Measurements from ENCODE around the gene RPP25. TPM values are rescaled to one million over a fixed set of nuclear protein-coding genes. Genes with fewer than 3 reads are reported as not detected.

Gene RPP25
- polyA plus RNA-seq, 1 donor (not counting 4 experiments of a cell fraction or from before 2014, with no cell fraction given): 0.60 TPM

DNA sequence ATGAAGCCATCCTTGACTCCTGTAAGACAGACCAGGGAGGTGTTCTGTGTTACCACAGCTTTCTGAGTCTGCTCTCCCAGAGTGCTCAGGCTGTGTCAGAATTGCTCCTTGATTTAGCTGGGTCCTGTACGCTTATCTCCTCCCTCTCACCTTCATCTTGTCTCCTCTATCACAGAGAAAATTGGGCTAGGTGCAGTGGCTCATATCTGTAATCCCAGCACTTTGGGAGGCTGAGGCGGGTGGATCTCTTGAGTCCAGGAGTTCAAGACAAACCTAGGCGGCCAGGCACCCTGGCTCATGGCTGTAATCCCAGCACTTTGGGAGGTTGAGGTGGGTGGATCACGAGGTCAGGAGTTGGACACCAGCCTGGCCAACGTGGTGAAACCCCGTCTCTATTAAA lies 44.7 kb upstream of the RPP25 start:
- Histone ChIP-seq H3K9me1 (ENCODE audit: control insufficient read depth, extremely low read depth, insufficient read depth, low read length) (no peaks in the 10 kb centered on the region), H3K27me3 (ENCODE audit: control insufficient read depth, extremely low read depth, insufficient read depth, low read length) (peaks cover 18% of the 10 kb centered on the region), H3K9me3 (ENCODE audit: control insufficient read depth, low read depth, low read length) (no peaks in the 10 kb centered on the region), H3K27ac (ENCODE audit: control insufficient read depth, insufficient read depth, low read length) (no peak overlapping the region), H2AFZ (ENCODE audit: control insufficient read depth, low read length) (no peak overlapping the region), H3K4me1 (ENCODE audit: control insufficient read depth, extremely low read depth, insufficient read depth, low read length) (no peaks in the 10 kb centered on the region), H3K36me3 (ENCODE audit: control insufficient read depth in 2 of 2, extremely low read depth in 1 of 2, insufficient read depth in 2 of 2, low read length in 2 of 2) (no peaks in the 10 kb centered on the region), H3K4me3 (ENCODE audit: control insufficient read depth in 2 of 3, extremely low read depth in 1 of 3, insufficient read depth in 2 of 3, low read depth in 1 of 3, low read length in 3 of 3) (no peak overlapping the region), H3K4me2 (ENCODE audit: control insufficient read depth, extremely low read depth, insufficient read depth, low read depth, low read length) (no peak overlapping the region), H3K9ac (ENCODE audit: control insufficient read depth, extremely low read depth, insufficient read depth, low read length) (no peak overlapping the region), H4K20me1 (ENCODE audit: control insufficient read depth, extremely low read depth, insufficient read depth, low read length) (no peaks in the 10 kb centered on the region), H3K79me2 (ENCODE audit: control insufficient read depth, insufficient read depth, low read length) (no peaks in the 10 kb centered on the region)
- no peak for DNase-seq (ENCODE audit: low read depth, low spot score)
- no peak for TF ChIP-seq EZH2 (IDR thresholded peaks at IDR 0.05; ENCODE audit: low read length)
- TF ChIP-seq, protein P1, sequence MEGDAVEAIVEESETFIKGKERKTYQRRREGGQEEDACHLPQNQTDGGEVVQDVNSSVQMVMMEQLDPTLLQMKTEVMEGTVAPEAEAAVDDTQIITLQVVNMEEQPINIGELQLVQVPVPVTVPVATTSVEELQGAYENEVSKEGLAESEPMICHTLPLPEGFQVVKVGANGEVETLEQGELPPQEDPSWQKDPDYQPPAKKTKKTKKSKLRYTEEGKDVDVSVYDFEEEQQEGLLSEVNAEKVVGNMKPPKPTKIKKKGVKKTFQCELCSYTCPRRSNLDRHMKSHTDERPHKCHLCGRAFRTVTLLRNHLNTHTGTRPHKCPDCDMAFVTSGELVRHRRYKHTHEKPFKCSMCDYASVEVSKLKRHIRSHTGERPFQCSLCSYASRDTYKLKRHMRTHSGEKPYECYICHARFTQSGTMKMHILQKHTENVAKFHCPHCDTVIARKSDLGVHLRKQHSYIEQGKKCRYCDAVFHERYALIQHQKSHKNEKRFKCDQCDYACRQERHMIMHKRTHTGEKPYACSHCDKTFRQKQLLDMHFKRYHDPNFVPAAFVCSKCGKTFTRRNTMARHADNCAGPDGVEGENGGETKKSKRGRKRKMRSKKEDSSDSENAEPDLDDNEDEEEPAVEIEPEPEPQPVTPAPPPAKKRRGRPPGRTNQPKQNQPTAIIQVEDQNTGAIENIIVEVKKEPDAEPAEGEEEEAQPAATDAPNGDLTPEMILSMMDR (optimal IDR thresholded peaks at IDR 0.05 in 1 of 3, IDR thresholded peaks at IDR 0.05 in 1 of 3, conservative IDR thresholded peaks at IDR 0.05 in 1 of 3; ENCODE audit: extremely low read depth in 1 of 3, insufficient read depth in 2 of 3, low read length in 3 of 3): no peak
- no peak for FAIRE-seq
- dilution Hi-C loops (cut with MboI; ENCODE audit: extremely low pct_ligation_motif_present, low sequenced_read_pairs): no loop called here

DNA sequence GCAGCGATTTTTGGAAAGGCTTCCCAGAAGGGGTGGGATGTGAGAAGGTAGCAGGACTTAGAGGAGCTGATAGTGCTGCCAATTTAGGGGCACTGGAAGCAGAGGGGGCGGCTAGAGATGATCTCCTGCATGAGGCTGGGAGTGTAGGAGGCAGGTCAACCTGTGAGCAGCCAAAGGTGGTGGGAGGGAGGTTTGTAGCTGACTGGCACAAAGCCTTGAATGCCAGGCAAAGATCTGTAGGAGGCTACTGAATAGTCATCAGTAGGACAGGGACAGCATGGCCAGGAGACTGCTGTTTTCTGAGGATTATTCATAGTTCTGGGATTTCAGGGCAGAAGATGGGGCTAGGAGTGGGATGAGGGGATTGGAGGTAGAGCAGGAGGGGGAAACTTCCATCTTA lies 41.0 kb upstream of the RPP25 start:
- no peaks in the 10 kb centered on the region for H3K4me1 ChIP-seq (ENCODE audit: control insufficient read depth, extremely low read depth, insufficient read depth, low read length)
- dilution Hi-C loops (cut with MboI; ENCODE audit: extremely low pct_ligation_motif_present, low sequenced_read_pairs): no loop called here
- FAIRE-seq (no peak), DNase-seq (ENCODE audit: low read depth, low spot score) (no peak)
- H3K27me3 ChIP-seq (ENCODE audit: control insufficient read depth, extremely low read depth, insufficient read depth, low read length): peaks cover 26% of the 10 kb centered on the region
- H3K79me2 ChIP-seq (ENCODE audit: control insufficient read depth, insufficient read depth, low read length): no peaks in the 10 kb centered on the region
- H3K9me1 ChIP-seq (ENCODE audit: control insufficient read depth, extremely low read depth, insufficient read depth, low read length): no peaks in the 10 kb centered on the region
- H2AFZ ChIP-seq (ENCODE audit: control insufficient read depth, low read length): no peak overlapping the region
- TF ChIP-seq, protein P1 (optimal IDR thresholded peaks at IDR 0.05 in 1 of 3, IDR thresholded peaks at IDR 0.05 in 1 of 3, conservative IDR thresholded peaks at IDR 0.05 in 1 of 3; ENCODE audit: extremely low read depth in 1 of 3, insufficient read depth in 2 of 3, low read length in 3 of 3): no peak
- TF ChIP-seq EZH2 (IDR thresholded peaks at IDR 0.05; ENCODE audit: low read length): no peak
- H3K4me3 ChIP-seq (ENCODE audit: control insufficient read depth in 2 of 3, extremely low read depth in 1 of 3, insufficient read depth in 2 of 3, low read depth in 1 of 3, low read length in 3 of 3): no peak overlapping the region
- no peaks in the 10 kb centered on the region for H3K9me3 ChIP-seq (ENCODE audit: control insufficient read depth, low read depth, low read length)
- no peak overlapping the region for H3K27ac ChIP-seq (ENCODE audit: control insufficient read depth, insufficient read depth, low read length)
- no peak overlapping the region for H3K4me2 ChIP-seq (ENCODE audit: control insufficient read depth, extremely low read depth, insufficient read depth, low read depth, low read length)
- no peak overlapping the region for H3K9ac ChIP-seq (ENCODE audit: control insufficient read depth, extremely low read depth, insufficient read depth, low read length)
- H3K36me3 ChIP-seq (ENCODE audit: control insufficient read depth in 2 of 2, extremely low read depth in 1 of 2, insufficient read depth in 2 of 2, low read length in 2 of 2): no peaks in the 10 kb centered on the region
- no peaks in the 10 kb centered on the region for H4K20me1 ChIP-seq (ENCODE audit: control insufficient read depth, extremely low read depth, insufficient read depth, low read length)

Data from keratinocyte (primary cell).